HCT116 (cell line): ENCODE measurements around the gene ETFA. TPM values are rescaled to one million over a fixed set of nuclear protein-coding genes. Genes with fewer than 3 reads are reported as not detected.

Experiments used
- ATAC-seq: fragments of 200-7000 bp; cut with Tn5 transposase; 2 replicates; pipeline ENCODE4 v1.9.1; 2020; ENCODE audit warnings: mild to moderate bottlenecking, moderate library complexity
- BruUV-seq: library from RNA; stranded (reverse); fragments of 400-500 nt; replicated peaks from 2 replicates; lab custom pipeline; 2021; lab: Mats Ljungman, UMichigan
- CTCF ChIA-PET: fragments of 300-600 bp; sonication (Branson Sonifier 250); formaldehyde crosslinking; loops from one replicate; lab custom pipeline; 2021; ENCODE audit warnings: antibody characterized with exemption; lab: Charles Lee
- POLR2A ChIA-PET: fragments of 300-600, 350-600 bp; sonication (Branson Sonifier 250); formaldehyde crosslinking; loops from one replicate; lab custom pipeline; 2021; ENCODE audit warnings: antibody characterized with exemption; lab: Charles Lee
- RAD21 ChIA-PET, 2 experiments: fragments of 300-600 bp; sonication (Branson Sonifier 250); formaldehyde crosslinking; loops; one replicate each; lab custom pipeline; 2023; ENCODE audit warnings: low total read pairs in 2 of 2; ENCODE audit not compliant: uncharacterized antibody in 2 of 2, unreplicated experiment in 2 of 2, low non-redundant PET in 1 of 2; lab: Charles Lee
- DNase-seq: peaks from one replicate; pipeline ENCODE4 v3.0.0-alpha.2; 2010; ENCODE audit warnings: low read depth, low spot score
- H2AFZ ChIP-seq: fragments of 200-600 bp; shearing (Covaris generic), sonication (generic); 2 replicates; pipeline ENCODE4 v1.6.1; 2017; ENCODE audit warnings: low read depth, mixed run types, mixed read lengths, antibody characterized with exemption, low read length; ENCODE audit not compliant: poor library complexity, severe bottlenecking
- H3K27ac ChIP-seq: 2 replicates; pipeline ENCODE4 v1.5.1; 2012; ENCODE audit warnings: low read depth, low read length
- H3K27me3 ChIP-seq: fragments of 200-600 bp; sonication (generic); 2 replicates; pipeline ENCODE4 v1.6.1; 2016; ENCODE audit warnings: mixed run types, low read length, mixed read lengths; ENCODE audit not compliant: insufficient read depth
- H3K36me3 ChIP-seq, 2 experiments: fragments of 200-500 bp in 1 of 2; fragments of 200-600 bp in 1 of 2; sonication (Bioruptor generic) in 1 of 2; sonication (generic) in 1 of 2; 2 replicates each; pipeline versions ENCODE4 v1.5.1 to v1.6.1; 2014 to 2016; ENCODE audit warnings: low read length in 2 of 2, inconsistent platforms in 1 of 2, mixed read lengths in 1 of 2, mixed run types in 1 of 2; ENCODE audit not compliant: insufficient read depth in 2 of 2, control insufficient read depth in 1 of 2
- H3K4me1 ChIP-seq, 2 experiments: fragments of 200-600 bp in 1 of 2; sonication (generic) in 1 of 2; 2 replicates each; pipeline versions ENCODE4 v1.5.1 to v1.6.1; 2012 to 2017; ENCODE audit warnings: low read length in 2 of 2, inconsistent platforms in 1 of 2, mild to moderate bottlenecking in 1 of 2, mixed read lengths in 1 of 2, mixed run types in 1 of 2, moderate library complexity in 1 of 2; ENCODE audit not compliant: insufficient read depth in 2 of 2, control insufficient read depth in 1 of 2
- H3K4me2 ChIP-seq: fragments of 200-600 bp; sonication (generic); 2 replicates; pipeline ENCODE4 v1.6.1; 2017; ENCODE audit warnings: mixed run types, low read length, mixed read lengths
- H3K4me3 ChIP-seq, 2 experiments: fragments of 200-600 bp in 1 of 2; sonication (generic) in 1 of 2; replicated peaks in 1 of 2; 2 replicates each; pipeline ENCODE4 v1.5.1; 2011 to 2016; ENCODE audit warnings: low read length in 2 of 2, control low read depth in 1 of 2, low read depth in 1 of 2, mild to moderate bottlenecking in 1 of 2, mixed read lengths in 1 of 2, mixed run types in 1 of 2
- H3K79me2 ChIP-seq: fragments of 200-600 bp; sonication (generic); 2 replicates; pipeline ENCODE4 v1.6.1; 2017; ENCODE audit warnings: mild to moderate bottlenecking, mixed run types, low read length, moderate library complexity, mixed read lengths; ENCODE audit not compliant: insufficient read depth
- H3K9ac ChIP-seq: fragments of 200-600 bp; sonication (generic); 2 replicates; pipeline ENCODE4 v1.6.1; 2016; ENCODE audit warnings: low read length, mixed read lengths
- H3K9me2 ChIP-seq: fragments of 200-600 bp; sonication (generic), shearing (Covaris generic); 2 replicates; pipeline ENCODE4 v1.6.1; 2017; ENCODE audit warnings: mixed run types, mild to moderate bottlenecking, moderate library complexity; ENCODE audit not compliant: insufficient read depth
- H3K9me3 ChIP-seq, 2 experiments: fragments of 200-500 bp in 1 of 2; fragments of 200-600 bp in 1 of 2; sonication (Bioruptor generic) in 1 of 2; sonication (generic) in 1 of 2; 2 replicates each; pipeline ENCODE4 v1.6.1; 2014 to 2017; ENCODE audit warnings: low read length in 2 of 2, mixed read lengths in 2 of 2, inconsistent platforms in 1 of 2, low read depth in 1 of 2, mild to moderate bottlenecking in 1 of 2, mixed run types in 1 of 2, moderate library complexity in 1 of 2; ENCODE audit not compliant: control insufficient read depth in 1 of 2, insufficient read depth in 1 of 2
- H4K20me1 ChIP-seq: fragments of 200-600 bp; sonication (generic), shearing (Covaris generic); 2 replicates; pipeline ENCODE4 v1.6.1; 2017; ENCODE audit warnings: mixed run types, mild to moderate bottlenecking, moderate library complexity; ENCODE audit not compliant: insufficient read depth
- CBX3 ChIP-seq: IDR thresholded peaks from 2 replicates; pipeline ENCODE4 v1.6.1; 2012; ENCODE audit warnings: low read depth
- CEBPB ChIP-seq: IDR thresholded peaks from 2 replicates; pipeline ENCODE4 v1.6.1; 2012; ENCODE audit warnings: low read depth
- EGR1 ChIP-seq: IDR thresholded peaks from 2 replicates; pipeline ENCODE4 v1.6.1; 2012; ENCODE audit warnings: low read depth
- ELF1 ChIP-seq: IDR thresholded peaks from 2 replicates; pipeline ENCODE4 v1.6.1; 2012; ENCODE audit warnings: low read depth, borderline replicate concordance
- EZH2 ChIP-seq: fragments of 200-600 bp; sonication (generic); IDR thresholded peaks from 2 replicates; pipeline ENCODE4 v1.6.1; 2017; ENCODE audit warnings: antibody characterized with exemption, mixed run types
- EZH2phosphoT487 ChIP-seq: fragments of 200-600 bp; IDR thresholded peaks from 2 replicates; pipeline ENCODE4 v1.6.1; 2018; ENCODE audit warnings: antibody characterized with exemption, borderline replicate concordance
- FOSL1 ChIP-seq: IDR thresholded peaks from 2 replicates; pipeline ENCODE4 v1.6.1; 2012; ENCODE audit warnings: low read depth
- POLR2A ChIP-seq: IDR thresholded peaks from 2 replicates; pipeline ENCODE4 v1.7.0; 2011; ENCODE audit warnings: borderline replicate concordance; ENCODE audit not compliant: insufficient read depth, insufficient read length; ENCODE audit errors: extremely low read depth
- POLR2AphosphoS5 ChIP-seq: IDR thresholded peaks from 2 replicates; pipeline ENCODE4 v1.6.1; 2011; ENCODE audit warnings: mild to moderate bottlenecking, low read depth, low read length, moderate library complexity
- RAD21 ChIP-seq: IDR thresholded peaks from 2 replicates; pipeline ENCODE4 v1.6.1; 2012; ENCODE audit warnings: low read depth, mild to moderate bottlenecking
- SIN3A ChIP-seq: IDR thresholded peaks from 2 replicates; pipeline ENCODE4 v1.6.1; 2012; ENCODE audit warnings: low read depth
- YY1 ChIP-seq: IDR thresholded peaks from 2 replicates; pipeline ENCODE4 v1.6.1; 2011; ENCODE audit warnings: low read length, low read depth, moderate library complexity, mild to moderate bottlenecking; ENCODE audit not compliant: insufficient replicate concordance; ENCODE audit errors: extremely low read depth
- ZFX ChIP-seq: fragments of 450-650 bp; IDR thresholded peaks from 2 replicates; pipeline ENCODE4 v1.6.1; 2017
- ZNF274 ChIP-seq: fragments of 200-500 bp; sonication (Bioruptor generic); IDR thresholded peaks from 2 replicates; pipeline ENCODE4 v1.6.1; 2014; ENCODE audit warnings: mild to moderate bottlenecking, low read depth, low read length, inconsistent platforms
- intact Hi-C: fragments of 100-400 bp; cut with micrococcal nuclease; formaldehyde crosslinking; loops from 2 replicates; pipeline ENCODE4 v1.10.0; 2022
- total RNA-seq: library from RNA; stranded (reverse); gene quantifications from one replicate; pipeline ENCODE4 v1.2.1, GENCODE V29; 2021; ENCODE audit not compliant: unreplicated experiment
- TF ChIP-seq, protein P1 (sequence below): IDR thresholded peaks from 2 replicates; pipeline ENCODE4 v1.6.1; 2012
- TF ChIP-seq, protein P2 (sequence below): IDR thresholded peaks from 2 replicates; pipeline ENCODE4 v1.6.1; 2011; ENCODE audit warnings: mild to moderate bottlenecking, low read length, moderate library complexity; ENCODE audit not compliant: insufficient replicate concordance; ENCODE audit errors: extremely low read depth
- TF ChIP-seq, protein P3 (sequence below): IDR thresholded peaks from 2 replicates; pipeline ENCODE4 v1.6.1; 2012
- TF ChIP-seq, protein P4 (sequence below): IDR thresholded peaks from 2 replicates; pipeline ENCODE4 v1.6.1; 2012; ENCODE audit warnings: low read depth
- TF ChIP-seq, protein P5 (sequence below), 3 experiments: fragments of 200-600 bp in 1 of 3; sonication (generic) in 1 of 3; IDR thresholded peaks in 2 of 3; conservative IDR thresholded peaks in 1 of 3; 2 replicates each; pipeline ENCODE4 v1.5.1; 2012 to 2017; ENCODE audit warnings: low read depth in 2 of 3, low read length in 2 of 3, antibody characterized with exemption in 1 of 3, borderline replicate concordance in 1 of 3, control low read depth in 1 of 3, mild to moderate bottlenecking in 1 of 3, mixed read lengths in 1 of 3, mixed run types in 1 of 3, moderate library complexity in 1 of 3; ENCODE audit not compliant: insufficient read depth in 1 of 3

The ETFA gene
- total RNA-seq, 1 experiment from 2014 or later = 144 TPM

DNA sequence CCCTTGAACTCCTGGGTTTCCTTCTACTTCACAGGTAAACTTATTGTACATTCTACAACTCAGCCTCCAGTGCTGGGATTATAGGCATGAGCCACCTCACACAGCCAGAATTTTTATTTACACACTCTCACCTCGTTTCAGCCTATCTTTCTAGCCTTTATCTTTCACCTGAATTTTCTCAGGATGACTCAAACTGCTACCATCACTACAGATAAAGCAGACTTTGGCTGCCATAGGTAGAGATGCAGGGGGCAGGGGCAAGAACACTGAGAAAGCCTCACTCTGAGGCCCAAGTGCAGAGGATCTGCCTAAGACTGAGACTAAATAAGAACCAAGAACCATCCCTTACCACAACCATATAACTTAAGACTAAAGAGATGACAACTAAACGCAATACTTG, 59.0 kb downstream of the ETFA start:
- 0 out of 4 replicates have a peak, but pooled peaks cover 0 to 3% of the 10 kb centered on the region in 2 experiments for H3K36me3 ChIP-seq
- no peaks in the 10 kb centered on the region; the same call in 1 of the 2 replicates for H3K79me2 ChIP-seq
- BruUV-seq = no TSS peak
- no peaks in the 10 kb centered on the region for H3K9me2 ChIP-seq
- H3K4me2 ChIP-seq = no peak overlapping the region
- TF ChIP-seq, protein P1, sequence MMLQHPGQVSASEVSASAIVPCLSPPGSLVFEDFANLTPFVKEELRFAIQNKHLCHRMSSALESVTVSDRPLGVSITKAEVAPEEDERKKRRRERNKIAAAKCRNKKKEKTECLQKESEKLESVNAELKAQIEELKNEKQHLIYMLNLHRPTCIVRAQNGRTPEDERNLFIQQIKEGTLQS = no peak
- TF ChIP-seq ELF1 (no peak), EGR1 (no peak), YY1 (no peak), ZFX (no peak), ZNF274 (no peak), RAD21 (no peak), CBX3 (no peak), FOSL1 (no peak), EZH2 (no peak), EZH2phosphoT487 (no peak), SIN3A (no peak), CEBPB (no peak), POLR2A (no peak), POLR2AphosphoS5 (no peak)
- TF ChIP-seq, protein P2, sequence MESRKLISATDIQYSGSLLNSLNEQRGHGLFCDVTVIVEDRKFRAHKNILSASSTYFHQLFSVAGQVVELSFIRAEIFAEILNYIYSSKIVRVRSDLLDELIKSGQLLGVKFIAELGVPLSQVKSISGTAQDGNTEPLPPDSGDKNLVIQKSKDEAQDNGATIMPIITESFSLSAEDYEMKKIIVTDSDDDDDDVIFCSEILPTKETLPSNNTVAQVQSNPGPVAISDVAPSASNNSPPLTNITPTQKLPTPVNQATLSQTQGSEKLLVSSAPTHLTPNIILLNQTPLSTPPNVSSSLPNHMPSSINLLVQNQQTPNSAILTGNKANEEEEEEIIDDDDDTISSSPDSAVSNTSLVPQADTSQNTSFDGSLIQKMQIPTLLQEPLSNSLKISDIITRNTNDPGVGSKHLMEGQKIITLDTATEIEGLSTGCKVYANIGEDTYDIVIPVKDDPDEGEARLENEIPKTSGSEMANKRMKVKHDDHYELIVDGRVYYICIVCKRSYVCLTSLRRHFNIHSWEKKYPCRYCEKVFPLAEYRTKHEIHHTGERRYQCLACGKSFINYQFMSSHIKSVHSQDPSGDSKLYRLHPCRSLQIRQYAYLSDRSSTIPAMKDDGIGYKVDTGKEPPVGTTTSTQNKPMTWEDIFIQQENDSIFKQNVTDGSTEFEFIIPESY = no peak
- TF ChIP-seq, protein P3, sequence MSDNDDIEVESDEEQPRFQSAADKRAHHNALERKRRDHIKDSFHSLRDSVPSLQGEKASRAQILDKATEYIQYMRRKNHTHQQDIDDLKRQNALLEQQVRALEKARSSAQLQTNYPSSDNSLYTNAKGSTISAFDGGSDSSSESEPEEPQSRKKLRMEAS = no peak
- TF ChIP-seq, protein P4, sequence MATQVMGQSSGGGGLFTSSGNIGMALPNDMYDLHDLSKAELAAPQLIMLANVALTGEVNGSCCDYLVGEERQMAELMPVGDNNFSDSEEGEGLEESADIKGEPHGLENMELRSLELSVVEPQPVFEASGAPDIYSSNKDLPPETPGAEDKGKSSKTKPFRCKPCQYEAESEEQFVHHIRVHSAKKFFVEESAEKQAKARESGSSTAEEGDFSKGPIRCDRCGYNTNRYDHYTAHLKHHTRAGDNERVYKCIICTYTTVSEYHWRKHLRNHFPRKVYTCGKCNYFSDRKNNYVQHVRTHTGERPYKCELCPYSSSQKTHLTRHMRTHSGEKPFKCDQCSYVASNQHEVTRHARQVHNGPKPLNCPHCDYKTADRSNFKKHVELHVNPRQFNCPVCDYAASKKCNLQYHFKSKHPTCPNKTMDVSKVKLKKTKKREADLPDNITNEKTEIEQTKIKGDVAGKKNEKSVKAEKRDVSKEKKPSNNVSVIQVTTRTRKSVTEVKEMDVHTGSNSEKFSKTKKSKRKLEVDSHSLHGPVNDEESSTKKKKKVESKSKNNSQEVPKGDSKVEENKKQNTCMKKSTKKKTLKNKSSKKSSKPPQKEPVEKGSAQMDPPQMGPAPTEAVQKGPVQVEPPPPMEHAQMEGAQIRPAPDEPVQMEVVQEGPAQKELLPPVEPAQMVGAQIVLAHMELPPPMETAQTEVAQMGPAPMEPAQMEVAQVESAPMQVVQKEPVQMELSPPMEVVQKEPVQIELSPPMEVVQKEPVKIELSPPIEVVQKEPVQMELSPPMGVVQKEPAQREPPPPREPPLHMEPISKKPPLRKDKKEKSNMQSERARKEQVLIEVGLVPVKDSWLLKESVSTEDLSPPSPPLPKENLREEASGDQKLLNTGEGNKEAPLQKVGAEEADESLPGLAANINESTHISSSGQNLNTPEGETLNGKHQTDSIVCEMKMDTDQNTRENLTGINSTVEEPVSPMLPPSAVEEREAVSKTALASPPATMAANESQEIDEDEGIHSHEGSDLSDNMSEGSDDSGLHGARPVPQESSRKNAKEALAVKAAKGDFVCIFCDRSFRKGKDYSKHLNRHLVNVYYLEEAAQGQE = no peak
- TF ChIP-seq, protein P5, sequence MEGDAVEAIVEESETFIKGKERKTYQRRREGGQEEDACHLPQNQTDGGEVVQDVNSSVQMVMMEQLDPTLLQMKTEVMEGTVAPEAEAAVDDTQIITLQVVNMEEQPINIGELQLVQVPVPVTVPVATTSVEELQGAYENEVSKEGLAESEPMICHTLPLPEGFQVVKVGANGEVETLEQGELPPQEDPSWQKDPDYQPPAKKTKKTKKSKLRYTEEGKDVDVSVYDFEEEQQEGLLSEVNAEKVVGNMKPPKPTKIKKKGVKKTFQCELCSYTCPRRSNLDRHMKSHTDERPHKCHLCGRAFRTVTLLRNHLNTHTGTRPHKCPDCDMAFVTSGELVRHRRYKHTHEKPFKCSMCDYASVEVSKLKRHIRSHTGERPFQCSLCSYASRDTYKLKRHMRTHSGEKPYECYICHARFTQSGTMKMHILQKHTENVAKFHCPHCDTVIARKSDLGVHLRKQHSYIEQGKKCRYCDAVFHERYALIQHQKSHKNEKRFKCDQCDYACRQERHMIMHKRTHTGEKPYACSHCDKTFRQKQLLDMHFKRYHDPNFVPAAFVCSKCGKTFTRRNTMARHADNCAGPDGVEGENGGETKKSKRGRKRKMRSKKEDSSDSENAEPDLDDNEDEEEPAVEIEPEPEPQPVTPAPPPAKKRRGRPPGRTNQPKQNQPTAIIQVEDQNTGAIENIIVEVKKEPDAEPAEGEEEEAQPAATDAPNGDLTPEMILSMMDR (IDR thresholded peaks at IDR 0.05 in 2 of 3, conservative IDR thresholded peaks at IDR 0.05 in 1 of 3; ENCODE audit: borderline replicate concordance in 1 of 3, insufficient read depth in 1 of 3, low read depth in 2 of 3, low read length in 2 of 3) = no peak
- TF ChIP-seq, all 23 proteins: peak for 0
- intact Hi-C loops = no loop called here
- DNase-seq (no peak), ATAC-seq (no peak)
- Histone ChIP-seq H4K20me1 (no peaks in the 10 kb centered on the region; the same call in 1 of the 2 replicates), H3K27me3 (no peaks in the 10 kb centered on the region), H2AFZ (no peak overlapping the region), H3K27ac (no peak overlapping the region), H3K4me1 (no peaks in the 10 kb centered on the region), H3K9me3 (no peaks in the 10 kb centered on the region), H3K9ac (no peak overlapping the region), H3K4me3 (no peak overlapping the region)
- ChIA-PET CTCF (no interaction called here), POLR2A (no interaction called here), RAD21 (no interaction called here)
